Mucosa of rectum (tissue), 2 donors: Measurements from ENCODE around the gene OCA2.

ENCODE experiments used
- H3K27ac ChIP-seq, 2 donors: one replicate each; pipeline ENCODE4 v1.7.0; 2013; ENCODE audit warnings: inconsistent platforms in 2 of 2, low read depth in 2 of 2, low read length in 2 of 2
- H3K27me3 ChIP-seq, 2 donors: one replicate each; pipeline ENCODE4 v1.7.0; 2013; ENCODE audit warnings: low read length in 2 of 2; ENCODE audit not compliant: control insufficient read depth in 2 of 2, insufficient read depth in 2 of 2
- H3K36me3 ChIP-seq, 2 donors: one replicate each; pipeline ENCODE4 v1.7.0; 2013; ENCODE audit warnings: low read length in 2 of 2; ENCODE audit not compliant: control insufficient read depth in 2 of 2, insufficient read depth in 2 of 2
- H3K4me1 ChIP-seq, 2 donors: one replicate each; pipeline ENCODE4 v1.7.0; 2013; ENCODE audit warnings: low read length in 2 of 2, mild to moderate bottlenecking in 1 of 2; ENCODE audit not compliant: control insufficient read depth in 2 of 2, insufficient read depth in 2 of 2
- H3K4me3 ChIP-seq, 2 donors: one replicate each; pipeline ENCODE4 v1.7.0; 2013; ENCODE audit warnings: low read length in 2 of 2
- H3K9ac ChIP-seq, 2 donors: one replicate each; pipeline ENCODE4 v1.7.0; 2013; ENCODE audit warnings: low read length in 2 of 2, low read depth in 1 of 2, mild to moderate bottlenecking in 1 of 2
- H3K9me3 ChIP-seq, 2 donors: one replicate each; pipeline ENCODE4 v1.7.0; 2013; ENCODE audit warnings: low read length in 2 of 2; ENCODE audit not compliant: control insufficient read depth in 2 of 2
- donor health status: healthy.
- donor health status: Normal muscosa, but diverticular disease.

OCA2 gene

GRCh38 chr15:27831384-27832236, 267.5 kb downstream of the OCA2 start:
- H3K27ac ChIP-seq = no peak overlapping the region
- H3K4me3 ChIP-seq = no peak overlapping the region

GRCh38 chr15:27828746-27829145, 270.4 kb downstream of the OCA2 start:
- Histone ChIP-seq H3K27ac (no peak overlapping the region), H3K9ac (no peak overlapping the region), H3K27me3 (no peaks in the 10 kb centered on the region), H3K36me3 (no peaks in the 10 kb centered on the region), H3K9me3 (peaks cover 0 to 3% of the 10 kb centered on the region in 2 donors), H3K4me1 (no peaks in the 10 kb centered on the region), H3K4me3 (no peak overlapping the region)

More at GRCh38 chr15:27831384-27832236, 267.5 kb downstream of the OCA2 start:
- Histone ChIP-seq H3K9me3 (peaks cover 0 to 3% of the 10 kb centered on the region in 2 donors), H3K27me3 (no peaks in the 10 kb centered on the region), H3K9ac (no peak overlapping the region), H3K36me3 (no peaks in the 10 kb centered on the region), H3K4me1 (no peaks in the 10 kb centered on the region)

- Histone ChIP-seq H3K27me3 (no peaks in the 10 kb centered on the region), H3K36me3 (no peaks in the 10 kb centered on the region), H3K9ac (no peak overlapping the region), H3K27ac (no peak overlapping the region), H3K4me1 (no peaks in the 10 kb centered on the region), H3K9me3 (peaks cover 0 to 3% of the 10 kb centered on the region in 2 donors), H3K4me3 (no peak overlapping the region)
These were observed 272.0 kb downstream of the OCA2 start for GRCh38 chr15:27826902-27827714.

GRCh38 chr15:27826411-27826810, 272.7 kb downstream of the OCA2 start:
- Histone ChIP-seq H3K36me3 (no peaks in the 10 kb centered on the region), H3K9ac (no peak overlapping the region), H3K9me3 (peaks cover 3 to 4% of the 10 kb centered on the region in 2 donors), H3K4me3 (no peak overlapping the region), H3K27me3 (no peaks in the 10 kb centered on the region), H3K27ac (no peak overlapping the region), H3K4me1 (no peaks in the 10 kb centered on the region)

GRCh38 chr15:27824841-27825422, 274.2 kb downstream of the OCA2 start:
- Histone ChIP-seq H3K36me3 (no peaks in the 10 kb centered on the region), H3K27ac (no peak overlapping the region), H3K9me3 (peaks cover 0 to 7% of the 10 kb centered on the region in 2 donors), H3K9ac (no peak overlapping the region), H3K4me1 (no peaks in the 10 kb centered on the region), H3K4me3 (no peak overlapping the region), H3K27me3 (no peaks in the 10 kb centered on the region)

- Histone ChIP-seq H3K9ac (no peak overlapping the region), H3K36me3 (no peaks in the 10 kb centered on the region), H3K4me3 (no peak overlapping the region), H3K27ac (no peak overlapping the region), H3K9me3 (peaks cover 3 to 16% of the 10 kb centered on the region in 2 donors), H3K27me3 (no peaks in the 10 kb centered on the region), H3K4me1 (no peaks in the 10 kb centered on the region)
These were observed 277.8 kb downstream of the OCA2 start for GRCh38 chr15:27821273-27821672.

GRCh38 chr15:27820722-27821121, 278.4 kb downstream of the OCA2 start:
- Histone ChIP-seq H3K9me3 (peaks cover 3 to 16% of the 10 kb centered on the region in 2 donors), H3K27ac (no peak overlapping the region), H3K27me3 (no peaks in the 10 kb centered on the region), H3K36me3 (no peaks in the 10 kb centered on the region), H3K4me3 (no peak overlapping the region), H3K9ac (no peak overlapping the region), H3K4me1 (no peaks in the 10 kb centered on the region)

- no peak overlapping the region for H3K27ac ChIP-seq
- no peaks in the 10 kb centered on the region for H3K36me3 ChIP-seq
- peaks cover 3 to 16% of the 10 kb centered on the region in 2 donors for H3K9me3 ChIP-seq
- H3K4me3 ChIP-seq = no peak overlapping the region
- no peaks in the 10 kb centered on the region for H3K27me3 ChIP-seq
- no peak overlapping the region for H3K9ac ChIP-seq
- H3K4me1 ChIP-seq = no peaks in the 10 kb centered on the region
These were observed 278.9 kb downstream of the OCA2 start for GRCh38 chr15:27820232-27820631.

- no peak overlapping the region for H3K27ac ChIP-seq
- H3K9me3 ChIP-seq = peaks cover 3 to 16% of the 10 kb centered on the region in 2 donors
- H3K4me3 ChIP-seq = no peak overlapping the region
- no peak overlapping the region for H3K9ac ChIP-seq
- no peaks in the 10 kb centered on the region for H3K36me3 ChIP-seq
- H3K27me3 ChIP-seq = no peaks in the 10 kb centered on the region
- H3K4me1 ChIP-seq = no peaks in the 10 kb centered on the region
These were observed 281.9 kb downstream of the OCA2 start for GRCh38 chr15:27817258-27817657.

- Histone ChIP-seq H3K9me3 (peaks cover 3 to 16% of the 10 kb centered on the region in 2 donors), H3K36me3 (no peaks in the 10 kb centered on the region), H3K9ac (no peak overlapping the region), H3K4me1 (no peaks in the 10 kb centered on the region), H3K27ac (no peak overlapping the region), H3K4me3 (no peak overlapping the region), H3K27me3 (no peaks in the 10 kb centered on the region)
These were observed 282.3 kb downstream of the OCA2 start for GRCh38 chr15:27816790-27817189.
